Brain microvascular endothelial cell (primary cell): ENCODE measurements around the gene KLHL2.

Experiments
- DNase-seq: peaks from one replicate; pipeline ENCODE4 v3.0.0-alpha.2; 2020
- H3K27ac ChIP-seq: fragments of 250-450 bp; sonication (Bioruptor Pico); 2 replicates; pipeline ENCODE4 v1.5.1; 2020; ENCODE audit warnings: mild to moderate bottlenecking, moderate library complexity
- H3K27me3 ChIP-seq: fragments of 250-450 bp; sonication (Bioruptor Pico); replicated peaks from 2 replicates; pipeline ENCODE4 v1.5.1; 2020; ENCODE audit warnings: mild to moderate bottlenecking
- H3K36me3 ChIP-seq: fragments of 250-450 bp; sonication (Bioruptor Pico); replicated peaks from 2 replicates; pipeline ENCODE4 v1.5.1; 2020; ENCODE audit warnings: mild to moderate bottlenecking
- H3K4me3 ChIP-seq: 2 replicates; pipeline ENCODE4 v1.5.1; 2011; ENCODE audit warnings: low read depth, mild to moderate bottlenecking, control low read depth, low read length, moderate library complexity
- in situ Hi-C: cut with HindIII; loops from 2 replicates; pipeline ENCODE4 v1.10.0; 2017; ENCODE audit warnings: low sequenced_read_pairs, low pct_ligation_motif_present
- TF ChIP-seq, protein P1 (sequence below): IDR thresholded peaks from 2 replicates; pipeline ENCODE4 v1.5.1; 2011; ENCODE audit warnings: low read depth, mild to moderate bottlenecking, moderate library complexity, low read length, control low read depth, inconsistent platforms; ENCODE audit errors: missing control alignments

The KLHL2 gene

DNA sequence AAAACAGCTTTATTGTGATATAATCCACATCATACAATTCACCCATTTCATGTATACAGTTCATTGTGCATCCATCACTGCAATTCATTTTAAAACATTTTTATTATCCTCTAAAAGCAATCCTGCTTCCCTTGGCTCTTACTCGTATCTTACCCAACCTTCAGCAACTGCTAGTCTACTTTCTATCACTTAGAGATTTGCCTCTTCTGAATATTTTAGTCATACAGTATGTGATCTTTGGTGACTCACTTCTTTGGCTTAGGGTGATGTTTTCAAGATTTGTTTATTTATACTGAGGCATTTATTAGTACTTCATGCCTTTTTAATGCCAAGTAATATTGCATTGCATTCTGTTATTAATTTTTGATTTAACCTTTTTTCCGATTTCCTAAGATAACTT, 105.1 kb downstream of the KLHL2 start:
- in situ Hi-C loops = no loop called here
- Histone ChIP-seq H3K27ac (no peak overlapping the region), H3K4me3 (no peak overlapping the region), H3K36me3 (no peaks in the 10 kb centered on the region), H3K27me3 (no peaks in the 10 kb centered on the region)
- DNase-seq = peak; percentile 9
- TF ChIP-seq, protein P1, sequence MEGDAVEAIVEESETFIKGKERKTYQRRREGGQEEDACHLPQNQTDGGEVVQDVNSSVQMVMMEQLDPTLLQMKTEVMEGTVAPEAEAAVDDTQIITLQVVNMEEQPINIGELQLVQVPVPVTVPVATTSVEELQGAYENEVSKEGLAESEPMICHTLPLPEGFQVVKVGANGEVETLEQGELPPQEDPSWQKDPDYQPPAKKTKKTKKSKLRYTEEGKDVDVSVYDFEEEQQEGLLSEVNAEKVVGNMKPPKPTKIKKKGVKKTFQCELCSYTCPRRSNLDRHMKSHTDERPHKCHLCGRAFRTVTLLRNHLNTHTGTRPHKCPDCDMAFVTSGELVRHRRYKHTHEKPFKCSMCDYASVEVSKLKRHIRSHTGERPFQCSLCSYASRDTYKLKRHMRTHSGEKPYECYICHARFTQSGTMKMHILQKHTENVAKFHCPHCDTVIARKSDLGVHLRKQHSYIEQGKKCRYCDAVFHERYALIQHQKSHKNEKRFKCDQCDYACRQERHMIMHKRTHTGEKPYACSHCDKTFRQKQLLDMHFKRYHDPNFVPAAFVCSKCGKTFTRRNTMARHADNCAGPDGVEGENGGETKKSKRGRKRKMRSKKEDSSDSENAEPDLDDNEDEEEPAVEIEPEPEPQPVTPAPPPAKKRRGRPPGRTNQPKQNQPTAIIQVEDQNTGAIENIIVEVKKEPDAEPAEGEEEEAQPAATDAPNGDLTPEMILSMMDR = no peak

DNA sequence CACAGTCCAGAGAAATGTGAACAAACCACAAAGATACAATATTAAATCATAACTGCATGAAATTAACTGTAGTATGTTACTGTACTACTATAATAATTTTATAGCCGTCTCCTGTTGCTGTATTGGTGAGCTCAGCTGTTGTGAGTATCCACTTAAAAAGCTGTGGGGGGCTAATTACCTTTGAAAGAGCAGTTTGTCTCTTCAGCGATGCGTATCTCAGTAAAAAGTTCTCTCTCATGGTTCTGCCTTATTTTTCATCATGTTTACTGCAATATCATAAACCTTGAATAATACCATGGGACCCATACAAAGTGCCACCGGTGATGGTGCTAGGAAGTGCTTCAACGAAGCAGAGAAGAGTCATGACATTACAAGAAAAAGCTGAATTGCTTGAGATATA, 111.7 kb downstream of the KLHL2 start:
- TF ChIP-seq, protein P1 = no peak
- H3K27me3 ChIP-seq = no peaks in the 10 kb centered on the region
- DNase-seq = no peak
- in situ Hi-C loops = no loop called here
- no peak overlapping the region for H3K27ac ChIP-seq
- H3K36me3 ChIP-seq = no peaks in the 10 kb centered on the region
- no peak overlapping the region for H3K4me3 ChIP-seq

DNA sequence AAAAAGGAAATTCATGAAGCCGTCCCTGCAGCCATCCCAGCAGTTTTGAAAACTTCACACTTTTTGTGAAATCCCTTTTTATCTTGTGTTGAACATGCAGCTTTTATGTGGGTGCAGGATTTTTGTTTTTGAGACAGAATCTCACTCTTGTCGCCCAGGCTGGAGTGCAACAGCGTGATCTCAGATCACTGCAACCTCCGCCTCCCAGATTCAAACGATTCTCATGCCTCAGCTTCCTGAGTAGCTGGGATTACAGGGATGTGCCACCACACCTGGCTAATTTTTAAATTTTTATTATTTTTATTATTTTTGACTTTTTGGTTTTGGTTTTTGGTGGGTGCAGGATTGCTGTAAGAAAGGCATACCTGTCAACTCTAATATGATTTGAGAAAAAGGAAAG, 112.1 kb downstream of the KLHL2 start:
- Histone ChIP-seq H3K36me3 (no peaks in the 10 kb centered on the region), H3K27me3 (no peaks in the 10 kb centered on the region), H3K4me3 (no peak overlapping the region), H3K27ac (no peak overlapping the region)
- TF ChIP-seq, protein P1 = no peak
- DNase-seq = no peak
- in situ Hi-C loops = no loop called here

DNA sequence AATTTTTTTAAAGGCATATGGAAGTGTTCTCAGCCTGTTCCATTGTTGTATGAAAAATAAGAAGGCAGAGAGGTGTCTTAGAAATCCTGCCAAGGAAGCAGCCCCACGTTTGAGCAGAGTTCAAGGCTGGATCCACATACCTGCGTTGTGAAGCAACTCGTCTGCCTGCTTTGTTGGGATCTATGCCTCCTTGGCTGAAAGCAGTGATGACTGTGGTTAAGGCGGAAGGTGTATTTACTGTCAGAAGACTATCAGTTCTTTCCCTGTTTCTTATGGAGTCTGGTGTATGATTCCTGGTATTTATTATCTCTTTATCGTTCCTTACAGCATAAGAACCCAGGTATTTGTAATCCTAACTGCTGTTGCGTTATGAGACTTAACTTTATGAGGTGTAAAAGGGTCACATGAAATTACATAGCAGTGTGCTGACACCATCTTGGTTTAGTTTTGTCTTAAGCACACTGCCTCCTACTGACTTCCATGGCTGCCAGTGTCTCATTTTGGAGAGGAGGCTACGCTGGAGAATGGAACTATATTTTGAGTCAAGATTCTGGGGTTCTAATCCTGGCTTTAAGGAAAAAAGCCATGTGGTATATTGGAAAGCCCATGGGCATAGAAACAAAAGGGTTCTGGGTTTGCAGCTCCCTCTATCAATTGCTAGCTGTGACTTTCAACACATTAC, 117.0 kb downstream of the KLHL2 start:
- TF ChIP-seq, protein P1 = no peak
- H3K36me3 ChIP-seq = no peaks in the 10 kb centered on the region
- no peak for DNase-seq
- no peak overlapping the region for H3K27ac ChIP-seq
- no peaks in the 10 kb centered on the region for H3K27me3 ChIP-seq
- no peak overlapping the region for H3K4me3 ChIP-seq
- in situ Hi-C loops = no loop called here

DNA sequence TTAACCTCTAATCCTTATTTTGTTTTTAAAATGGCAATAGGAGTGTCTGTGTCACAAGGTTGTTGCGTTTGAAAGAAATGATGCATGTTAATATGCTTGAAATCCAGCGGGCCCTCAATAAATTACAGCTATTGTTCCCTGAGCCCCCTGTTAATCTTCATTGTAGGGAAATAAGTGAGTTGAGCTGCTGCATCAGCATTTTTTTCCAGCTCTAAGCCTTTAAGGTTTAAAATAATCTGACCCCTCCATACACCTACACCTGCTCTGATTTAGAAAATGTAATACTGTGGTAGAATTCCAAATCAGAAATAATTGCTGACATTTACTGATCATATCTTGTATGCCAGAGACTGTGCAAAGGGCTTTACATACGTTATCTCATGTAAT, 117.5 kb downstream of the KLHL2 start:
- no peak for DNase-seq
- Histone ChIP-seq H3K27me3 (no peaks in the 10 kb centered on the region), H3K4me3 (no peak overlapping the region), H3K36me3 (no peaks in the 10 kb centered on the region), H3K27ac (no peak overlapping the region)
- in situ Hi-C loops = no loop called here
- TF ChIP-seq, protein P1 = no peak

DNA sequence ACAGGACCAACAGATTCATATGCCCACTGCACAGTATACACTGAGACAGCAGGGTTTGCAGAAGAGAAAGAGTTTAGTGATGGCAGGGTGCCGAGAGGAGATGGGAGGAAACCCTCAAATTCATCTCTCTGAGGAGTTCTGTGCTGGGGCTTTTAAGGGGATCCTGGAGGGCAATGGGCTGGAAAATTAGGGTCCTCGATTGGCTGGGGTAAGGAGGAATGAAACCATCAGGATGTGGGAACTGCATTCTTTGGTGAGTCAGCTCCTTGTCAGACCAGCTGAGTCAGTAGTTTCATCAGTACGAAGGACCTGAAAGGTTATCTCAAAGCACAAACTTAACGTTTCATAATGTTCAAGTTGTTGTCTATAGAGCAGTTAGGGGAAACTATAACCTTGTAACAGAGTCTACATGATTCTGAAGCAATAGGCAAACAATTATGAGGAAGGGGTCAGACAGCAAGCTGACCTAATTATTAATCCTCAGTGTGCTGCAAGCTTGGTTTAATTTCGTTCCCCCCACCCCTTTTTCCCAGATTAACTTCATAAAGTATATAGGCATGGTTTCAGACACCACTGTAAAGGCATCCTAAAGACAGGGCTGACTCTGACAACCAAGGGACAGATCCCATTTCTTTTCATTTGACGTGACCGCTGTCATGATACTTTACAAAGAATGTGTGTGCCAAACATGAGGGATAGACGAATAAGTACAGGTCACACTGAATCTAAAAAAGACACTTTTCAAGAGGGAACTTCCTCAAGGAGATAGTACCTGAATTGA, 118.6 kb downstream of the KLHL2 start:
- in situ Hi-C loops = no loop called here
- Histone ChIP-seq H3K36me3 (peaks cover 2% of the 10 kb centered on the region), H3K27me3 (no peaks in the 10 kb centered on the region), H3K27ac (peak overlapping the region; percentile 82), H3K4me3 (peak overlapping the region; percentile 57)
- peak; percentile 87 for DNase-seq
- TF ChIP-seq, protein P1 = no peak
